HG02840 (cell line): ENCODE data around the gene RHPN2.
"Not testable (repeated sequence)": the region's sequence is repeated elsewhere in the genome, so short reads cannot be mapped to it uniquely, and the experiment has no call there.

Experiments used
- ATAC-seq: cut with Tn5 transposase; IDR thresholded peaks from one replicate; pipeline ENCODE4 v1.9.1; 2021; ENCODE audit warnings: mild to moderate bottlenecking, moderate library complexity, moderate number of reproducible peaks; ENCODE audit not compliant: unreplicated experiment, low FRiP score

The RHPN2 gene

DNA sequence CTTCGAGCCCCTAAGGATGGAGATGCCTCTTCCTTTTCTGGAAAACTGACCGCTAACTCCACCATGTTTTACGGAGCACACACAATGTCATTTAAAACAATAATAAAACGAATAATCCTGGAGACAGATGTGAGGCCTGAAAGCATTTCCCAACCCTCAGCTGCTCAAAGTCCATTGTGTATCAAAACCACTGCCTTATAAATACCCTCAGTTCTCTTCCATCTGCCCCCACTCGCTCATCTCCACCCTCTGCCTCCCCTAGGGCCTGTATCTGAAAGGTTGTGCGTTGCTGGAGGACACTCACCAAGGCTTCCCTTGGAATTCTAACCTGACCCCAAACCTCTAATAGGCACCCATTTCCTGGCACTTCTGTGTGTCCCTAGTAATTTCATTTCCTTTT, 82.2 kb downstream of the RHPN2 start:
- not testable (repeated sequence) for ATAC-seq

DNA sequence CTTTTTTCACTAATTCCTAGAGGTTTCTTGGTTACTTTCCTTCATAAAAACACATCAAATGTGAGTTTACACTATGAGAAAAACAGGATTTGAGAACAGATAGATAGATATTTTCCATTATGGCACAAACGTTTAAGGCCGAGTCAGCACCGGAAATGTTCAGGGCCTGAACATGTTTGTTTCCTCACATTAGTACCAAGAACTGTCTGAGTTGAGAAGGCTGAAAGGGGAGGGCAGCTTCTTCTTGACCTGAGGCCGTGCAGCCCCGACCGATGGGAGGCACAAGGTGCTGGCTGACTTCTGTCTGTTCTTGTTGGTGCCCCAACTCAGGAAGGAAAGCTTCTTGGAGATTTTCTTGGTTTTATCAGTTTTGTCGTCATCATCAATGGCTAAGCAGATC, 84.9 kb downstream of the RHPN2 start:
- not testable (repeated sequence) for ATAC-seq

DNA sequence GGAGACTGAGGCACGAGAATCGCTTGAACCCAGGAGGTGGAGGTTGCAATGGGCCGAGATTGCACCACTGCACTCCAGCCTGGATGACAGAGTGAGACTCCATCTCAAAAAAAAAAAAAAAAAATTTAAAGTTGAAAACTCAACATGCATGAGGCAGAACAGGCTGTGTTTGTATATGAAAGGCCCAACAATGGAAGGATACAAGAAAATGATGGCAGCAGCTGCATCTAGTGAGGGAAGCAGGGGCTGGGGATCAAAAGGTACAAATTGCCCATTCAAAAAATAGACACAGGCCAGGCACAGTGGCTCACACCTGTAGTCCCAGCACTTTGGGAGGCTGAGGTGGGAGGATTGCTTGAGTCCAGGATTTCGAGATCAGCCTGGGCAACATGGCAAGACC, 86.9 kb downstream of the RHPN2 start:
- ATAC-seq, result not testable (repeated sequence)

DNA sequence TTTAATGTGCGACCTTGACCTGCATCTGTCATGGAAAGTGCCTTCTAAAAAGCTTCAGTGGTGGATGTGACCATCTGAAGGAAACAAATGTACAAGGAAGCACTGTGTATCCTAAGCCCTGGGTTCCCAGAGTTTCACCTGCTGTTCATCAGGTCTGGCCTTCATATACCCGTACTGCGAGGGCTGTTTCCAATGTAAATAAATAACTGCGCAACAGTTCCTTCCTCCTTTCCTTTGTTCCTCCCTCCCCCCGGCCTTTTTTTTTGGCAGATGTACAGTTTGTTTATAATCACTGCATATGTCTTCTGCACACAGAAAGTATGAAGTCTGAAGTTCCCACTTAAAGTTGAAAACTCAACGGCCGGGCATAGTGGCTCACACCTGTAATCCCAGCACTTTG, 87.4 kb downstream of the RHPN2 start:
- ATAC-seq, result no peak

DNA sequence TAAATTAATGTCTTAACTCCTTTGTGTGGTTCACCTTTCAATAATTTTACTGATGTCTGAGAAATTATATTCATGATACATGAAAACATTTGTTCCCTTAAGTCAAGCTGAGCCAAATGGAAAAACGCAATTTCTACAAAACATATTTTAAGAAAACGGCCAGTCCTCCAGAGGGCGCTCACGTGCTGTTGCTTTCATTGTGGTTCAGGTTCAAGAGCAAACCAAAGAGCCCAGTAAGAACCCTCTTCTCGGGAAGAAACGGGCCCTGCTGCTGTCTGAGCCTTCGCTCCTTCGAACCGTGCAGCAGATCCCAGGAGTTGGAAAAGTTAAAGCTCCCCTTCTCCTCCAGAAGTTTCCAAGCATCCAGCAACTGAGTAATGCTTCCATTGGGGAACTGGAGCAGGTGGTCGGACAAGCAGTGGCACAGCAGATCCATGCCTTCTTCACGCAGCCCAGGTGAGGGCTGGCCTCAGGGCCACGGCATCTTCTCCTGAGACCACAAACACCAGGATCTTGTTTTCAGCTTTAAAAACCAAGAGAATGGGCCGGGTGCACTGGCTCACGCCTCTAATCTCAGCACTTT, 88.4 kb downstream of the RHPN2 start:
- no peak for ATAC-seq

DNA sequence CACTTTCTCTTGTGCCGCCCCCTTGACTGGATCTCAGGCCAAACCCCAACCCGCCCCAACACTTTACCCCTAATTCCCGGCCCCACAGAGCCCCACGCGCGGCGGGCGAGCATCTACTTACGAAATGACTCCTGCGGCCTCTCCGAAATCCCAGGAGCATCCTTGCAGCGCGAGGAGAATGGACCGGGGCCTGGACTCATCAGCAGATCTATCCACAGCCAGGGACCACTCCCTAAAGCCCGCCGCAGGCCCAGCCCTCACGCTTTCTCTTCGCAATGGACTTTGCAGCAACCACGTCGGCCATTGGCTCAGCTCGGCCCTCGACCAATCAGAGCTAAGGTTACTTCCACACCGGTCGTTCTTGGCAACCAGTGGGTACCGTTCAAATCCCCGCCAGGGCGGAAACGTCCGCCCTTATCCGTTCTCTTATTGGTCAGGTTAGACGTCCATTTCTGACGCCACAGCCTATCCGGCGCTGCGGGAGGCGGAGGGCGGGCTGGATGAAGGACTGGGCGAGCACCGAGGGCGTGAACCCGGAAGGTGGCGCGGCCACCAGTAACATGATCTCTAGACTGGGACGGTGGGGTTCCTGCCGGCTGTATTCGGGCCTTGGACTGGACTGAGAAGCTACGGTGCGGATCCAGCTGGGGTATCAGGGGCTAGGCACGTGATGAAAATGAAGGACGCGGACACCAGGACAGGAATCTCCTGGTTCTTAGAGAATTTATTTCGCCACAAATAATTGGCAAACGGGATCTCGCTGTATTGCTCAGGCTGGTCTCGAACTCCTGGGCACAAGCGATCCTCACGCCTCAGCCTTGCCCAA, 92.8 kb downstream of the RHPN2 start, which contains the start of the genes CEP89 and FAAP24:
Gene CEP89 (minus strand): TSS at position 244 of the 826 bp plus-strand sequence. CDS start 84 bp downstream, at position 160.
Gene FAAP24 (plus strand): TSS at position 528 of the 826 bp plus-strand sequence. CDS start 955 bp downstream, outside the sequence.
- ATAC-seq, result peak; percentile 99

DNA sequence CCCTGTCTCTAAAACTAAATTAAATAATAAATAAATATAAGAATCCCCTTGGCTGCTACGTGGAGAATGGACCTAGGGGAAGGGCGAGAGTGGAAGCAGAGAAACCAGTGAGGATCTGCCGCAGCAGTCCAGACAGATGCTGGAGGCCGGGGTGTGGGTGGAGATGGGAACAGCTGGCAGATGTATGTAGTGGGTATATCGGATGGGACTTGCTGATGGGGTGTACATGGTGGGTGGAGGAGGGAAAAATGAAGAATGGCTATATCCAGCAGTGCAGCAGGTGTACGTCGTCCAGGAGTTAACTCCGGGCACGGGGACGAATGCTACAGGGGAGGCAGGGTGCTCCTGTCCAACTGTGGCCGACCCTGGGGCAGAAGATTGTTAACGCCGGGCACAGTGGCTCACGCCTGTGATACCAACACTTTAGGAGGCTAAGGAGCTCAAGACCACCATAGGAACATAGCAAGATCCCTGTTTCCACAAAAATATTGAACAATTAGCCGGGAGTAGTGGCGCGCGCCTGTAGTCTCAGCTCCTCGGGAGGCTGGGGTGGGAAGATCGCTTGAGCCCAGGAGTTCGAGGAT, 93.6 kb downstream of the RHPN2 start:
- no peak for ATAC-seq

DNA sequence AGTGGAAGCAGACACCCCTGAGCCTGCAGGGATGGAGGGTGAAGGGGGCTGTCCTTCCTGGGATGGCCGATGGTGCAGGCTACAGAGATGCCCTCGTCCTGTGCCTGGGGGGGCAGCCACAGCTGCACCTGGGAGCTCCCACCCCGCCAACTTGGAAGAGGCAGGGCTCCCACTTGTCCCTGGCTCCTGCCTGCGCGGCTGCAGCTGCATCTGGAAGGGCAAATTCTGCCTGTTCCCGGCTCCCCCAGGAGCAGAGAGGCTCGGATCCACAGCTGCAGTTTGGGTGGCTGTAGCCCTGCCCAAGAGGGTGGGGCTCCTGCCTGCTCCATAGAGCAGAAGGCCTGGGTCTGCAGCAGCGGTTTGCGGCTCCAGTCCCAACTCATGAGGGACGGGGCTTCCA, 95.1 kb downstream of the RHPN2 start:
- ATAC-seq, result no peak

DNA sequence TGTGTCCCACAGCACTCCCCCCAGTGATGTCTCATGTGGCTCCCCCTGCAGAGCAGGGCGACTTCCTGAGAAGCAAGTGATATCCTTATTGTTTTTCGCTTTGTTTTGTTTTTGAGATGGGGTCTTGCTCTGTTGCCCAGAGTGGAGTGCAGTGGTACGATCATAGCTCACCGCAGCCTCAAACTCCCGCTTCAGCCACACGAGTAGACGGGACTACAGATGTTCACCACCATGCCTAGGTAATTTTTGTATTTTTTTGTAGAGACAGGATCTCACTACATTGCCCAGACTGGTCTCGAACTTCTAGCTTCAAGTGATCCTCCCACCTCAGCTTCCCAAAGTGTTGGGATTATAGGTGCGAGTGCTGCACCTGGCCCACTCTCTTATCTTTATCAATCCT, 97.9 kb downstream of the RHPN2 start:
- ATAC-seq, result no peak

DNA sequence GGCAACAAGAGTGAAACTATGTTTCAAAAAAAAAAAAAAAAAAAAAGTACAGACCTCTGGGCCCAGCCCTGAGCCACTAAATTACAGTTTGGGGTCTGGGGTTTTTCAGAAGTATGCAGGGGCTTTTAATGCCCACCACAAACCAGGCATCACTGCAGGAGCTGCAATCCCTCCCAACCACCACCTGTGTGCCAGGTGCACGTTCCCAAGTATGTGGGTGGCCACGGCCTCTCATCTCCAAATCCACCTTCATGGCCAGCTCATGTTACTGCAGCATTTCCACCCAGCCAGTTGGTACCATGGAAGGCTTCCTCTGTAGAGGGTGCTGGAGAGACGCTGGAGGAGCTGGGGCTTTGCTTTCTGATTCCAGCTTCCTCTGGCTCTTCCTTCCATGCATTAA, 119.4 kb downstream of the RHPN2 start:
- ATAC-seq, result no peak

DNA sequence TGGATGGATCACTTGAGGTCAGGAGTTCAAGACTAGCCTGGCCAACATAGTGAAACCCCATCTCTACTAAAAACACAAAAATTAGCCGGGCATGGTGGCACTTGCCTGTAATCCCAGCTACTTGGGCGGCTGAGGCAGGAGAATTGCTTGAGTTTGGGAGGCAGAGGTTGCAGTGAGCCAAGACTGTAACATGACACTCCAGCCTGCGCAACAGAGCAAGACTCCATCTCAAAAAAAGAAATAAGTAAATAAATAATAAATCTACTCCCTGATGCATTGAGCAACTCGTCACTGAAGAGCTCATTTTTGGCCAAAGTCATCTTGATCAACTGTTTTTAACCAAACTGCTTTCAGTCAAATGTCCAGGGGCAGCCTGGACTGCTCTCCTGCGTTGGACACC, 123.4 kb downstream of the RHPN2 start:
- ATAC-seq, result not testable (repeated sequence)

DNA sequence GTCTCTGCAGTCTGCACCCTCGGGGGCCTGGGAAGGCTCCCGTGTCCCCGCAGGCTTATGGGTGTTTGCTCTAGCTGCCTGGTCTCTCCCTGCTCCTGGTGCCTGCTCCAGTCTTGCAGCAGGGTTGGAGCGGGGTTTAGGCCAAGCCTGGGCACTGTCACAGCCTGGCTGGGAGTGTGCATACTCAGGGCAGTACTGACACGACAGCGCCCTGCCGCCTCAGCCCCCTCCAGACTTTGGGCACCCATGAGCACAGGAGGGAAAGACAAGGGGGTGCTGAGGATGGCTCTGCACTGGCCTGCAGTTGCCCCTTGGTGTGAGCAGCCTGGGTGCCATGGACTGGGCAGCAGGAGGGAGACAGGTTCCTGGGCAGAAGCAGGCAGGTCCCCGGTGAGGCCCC, 128.6 kb downstream of the RHPN2 start:
- no peak for ATAC-seq

DNA sequence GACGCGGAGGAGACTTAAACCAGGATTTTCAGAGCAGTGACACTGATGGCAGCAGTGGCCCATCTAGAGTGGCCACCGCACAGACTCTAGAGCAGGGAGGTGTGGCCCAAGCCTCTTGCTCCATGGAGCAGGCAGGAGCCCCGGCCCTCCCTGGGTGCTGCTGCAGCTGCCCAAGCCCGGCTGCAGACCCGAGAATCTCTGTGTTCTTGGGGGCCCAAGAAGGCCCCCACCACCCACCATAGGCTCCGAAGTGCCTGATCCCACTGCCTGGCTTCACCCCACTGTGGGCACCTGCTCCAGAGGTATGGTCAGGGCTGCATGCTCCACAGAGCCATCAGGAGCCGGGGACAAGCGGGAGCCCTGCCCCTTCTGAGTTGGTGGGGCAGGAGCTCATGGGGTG, 129.1 kb downstream of the RHPN2 start:
- no peak for ATAC-seq

DNA sequence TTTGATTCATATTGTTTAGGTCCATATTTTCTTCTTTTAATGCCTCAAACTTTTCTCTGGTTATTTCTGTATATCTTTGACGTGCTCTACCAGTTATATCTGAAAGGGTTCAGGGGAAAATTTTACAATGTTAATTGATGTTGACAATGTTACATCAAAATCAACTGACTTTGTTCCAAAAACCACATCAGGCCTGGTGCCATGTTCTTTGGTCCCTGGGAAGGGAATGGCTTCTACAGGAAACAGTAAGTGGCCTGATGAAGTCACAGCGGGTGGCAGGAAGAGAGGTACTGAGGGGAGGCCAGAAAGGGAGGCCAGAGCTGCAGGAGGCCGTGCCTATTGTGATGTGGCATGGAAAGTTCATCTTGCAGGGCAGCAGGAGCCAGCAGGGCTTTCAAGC, 131.1 kb downstream of the RHPN2 start:
- no peak for ATAC-seq

DNA sequence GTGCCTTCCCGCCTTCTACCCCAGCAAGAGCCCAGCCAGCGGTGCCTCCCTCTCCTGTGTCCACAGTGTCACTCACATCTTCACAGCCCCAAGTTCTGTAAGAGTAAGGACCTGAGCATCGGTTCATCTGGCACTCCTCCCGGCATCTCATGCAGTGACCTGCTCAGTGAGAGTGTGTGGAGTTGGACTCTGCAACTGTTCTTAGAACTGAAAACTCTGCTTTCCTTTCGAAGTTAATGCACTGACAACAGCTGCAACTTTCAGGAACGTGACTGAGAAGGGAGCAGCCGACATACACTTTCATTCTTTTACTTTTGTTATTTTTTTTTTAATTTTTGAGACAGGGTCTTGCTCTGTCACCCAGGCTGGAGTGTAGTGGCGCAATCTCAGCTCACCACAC, 134.1 kb downstream of the RHPN2 start:
- no peak for ATAC-seq

DNA sequence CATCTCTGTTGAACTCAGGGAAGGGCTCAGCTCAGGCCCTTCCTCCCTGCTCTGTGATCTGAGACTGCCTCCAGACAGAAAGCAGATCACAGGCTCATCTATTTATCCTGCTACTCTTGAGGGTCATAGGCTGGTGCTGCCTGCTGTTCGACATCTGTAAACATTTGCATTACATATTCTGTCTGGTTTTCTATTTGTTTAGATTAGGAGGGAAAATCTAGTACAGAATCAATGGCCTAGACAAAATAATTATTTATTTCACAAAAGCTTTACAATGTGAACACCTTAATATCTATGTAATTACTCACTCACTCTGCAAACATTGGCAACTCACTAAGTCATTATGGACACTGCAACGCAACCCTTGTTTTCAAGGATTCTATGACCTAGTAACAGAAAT, 135.9 kb downstream of the RHPN2 start:
- no peak for ATAC-seq
